Right cardiac atrium (tissue), 5 donors: ENCODE measurements around the gene EARS2. TPM values are rescaled to one million over a fixed set of nuclear protein-coding genes. Genes with fewer than 3 reads are reported as not detected.
A peak's percentile ranks its signal among the peaks of the same experiment; 100 is the strongest.

Experiments
- ATAC-seq, 2 donors: fragments of 200-7000 bp; cut with Tn5 transposase; one replicate each; pipeline versions ENCODE4 v1.8.0 to v1.9.1; 2020; ENCODE audit warnings: moderate library complexity in 2 of 2, mild to moderate bottlenecking in 1 of 2
- DNase-seq, 3 donors: peaks; one replicate each; pipeline ENCODE4 v3.0.0-alpha.2; 2020
- H3K27ac ChIP-seq: one replicate; pipeline ENCODE4 v1.5.1; 2013; ENCODE audit warnings: mild to moderate bottlenecking, low read length, control low read depth, moderate library complexity
- H3K27me3 ChIP-seq: one replicate; pipeline ENCODE4 v1.6.1; 2013; ENCODE audit not compliant: control insufficient read depth, insufficient read depth
- H3K4me1 ChIP-seq: one replicate; pipeline ENCODE4 v1.6.1; 2013; ENCODE audit warnings: low read length; ENCODE audit not compliant: control insufficient read depth, insufficient read depth
- H3K4me3 ChIP-seq: one replicate; pipeline ENCODE4 v1.5.1; 2013; ENCODE audit warnings: low read length, control low read depth
- H3K9me3 ChIP-seq: one replicate; pipeline ENCODE4 v1.6.1; 2013; ENCODE audit warnings: low read length; ENCODE audit not compliant: control insufficient read depth
- WGBS: extraction: QIAGEN DNeasy Blood & Tissue Kit; methylation state at CpG from one replicate; pipeline ENCODE4 v1.1.7; 2013; 5-methylcytosine and 5-hydroxymethylcytosine counted together
- intact Hi-C, 4 donors: fragments of 100-400 bp; cut with DNase I; formaldehyde crosslinking; loops; one replicate each; pipeline versions ENCODE4 v1.11.0 to v1.14.0; 2022 to 2023
- long read RNA-seq, 4 donors: library from polyadenylated mRNA; unstranded; transcript quantifications; one replicate each; pipeline ENCODE4 v2.0.0, GENCODE V29; 2020 to 2021
- polyA plus RNA-seq: library from polyadenylated mRNA; stranded (reverse); fragments of 200-250 nt; gene quantifications from one replicate; pipeline ENCODE4 v1.2.3, GENCODE V29; 2013
- total RNA-seq, 4 donors: library from RNA; stranded (reverse); fragmentation: NEBNext Ultra II Directional; extraction: Animal tissue kit (Norgen Biotek cat#: 25700); gene quantifications; one replicate each; pipeline ENCODE4 v1.2.1, GENCODE V29; 2021
- donor health status: healthy with polysubstance abuse.
- donor health status: DM: no; HTN: yes; CAD: no.
- donor health status: DM: no; HTN: no; CAD: no.
- donor health status: DM: no; HTN: yes; CAD: no; lungs with severe emphysema.
- donor health status: DM: yes; HTN: yes; CAD: no.

EARS2 gene
- total RNA-seq (10 to 100 TPM; 11.0 to 18.2 (median 13.7) TPM), polyA plus RNA-seq (15.9 TPM)
- long read RNA-seq, donor 1, transcript EARS2-207 (10 exons, 3,840 nt): minor isoform, 5 of 67 reads
- long read RNA-seq, donor 1, transcript EARS2-201 (9 exons, 3,961 nt): major isoform, 15 of 67 reads
- long read RNA-seq, donor 1, partial matches to known transcripts: 38 of 67 reads
- long read RNA-seq, donor 1, other reads (novel, unspliced or antisense): 5 of 67 reads
- long read RNA-seq, donor 2, transcript EARS2-201 (9 exons, 3,961 nt): major isoform, 11 of 20 reads
- long read RNA-seq, donor 2, partial matches to known transcripts: 7 of 20 reads
- long read RNA-seq, donor 2, other reads (novel, unspliced or antisense): 0 of 20 reads
- long read RNA-seq, donor 3, transcript EARS2-207 (10 exons, 3,840 nt): minor isoform, 9 of 49 reads
- long read RNA-seq, donor 3, transcript EARS2-201 (9 exons, 3,961 nt): major isoform, 13 of 49 reads
- long read RNA-seq, donor 3, partial matches to known transcripts: 20 of 49 reads
- long read RNA-seq, donor 3, other reads (novel, unspliced or antisense): 3 of 49 reads
- long read RNA-seq, donor 4, transcript EARS2-201 (9 exons, 3,961 nt): major isoform, 5 of 23 reads
- long read RNA-seq, donor 4, partial matches to known transcripts: 10 of 23 reads
- long read RNA-seq, donor 4, other reads (novel, unspliced or antisense): 2 of 23 reads

GRCh38 chr16:23556881-23557778, at the start of gene EARS2, which contains the start of gene UBFD1:
TSS of gene EARS2 (minus strand) at chr16:23557350. CDS start at chr16:23557343, 7 bp downstream.
TSS of gene UBFD1 (plus strand) at chr16:23557727. CDS start at chr16:23557743, 16 bp downstream.
- Histone ChIP-seq H3K4me1 (peaks cover 6% of the 10 kb centered on the region), H3K27ac (peak within 1 kb of the TSS; percentile 61), H3K4me3 (peak within 1 kb of the TSS; percentile 76), H3K27me3 (no peaks in the 10 kb centered on the region), H3K9me3 (no peaks in the 10 kb centered on the region)
- peak; percentile 98 for ATAC-seq
- intact Hi-C loops: loop anchor here in 3 of 4 donors (2.0 to 5.0 kb wide), 2 partner anchors 40 kb away; partner anchors contain the start of gene NDUFAB1 (in 3 of the 3)
- WGBS: 2% methylated on average over 65 of the region's 65 CpGs
- peak; percentile 98 to 99 (median 99) for DNase-seq

GRCh38 chr16:23597003-23597756, 40.0 kb upstream of the EARS2 start:
- Histone ChIP-seq H3K27me3 (no peaks in the 10 kb centered on the region), H3K9me3 (no peaks in the 10 kb centered on the region), H3K27ac (peak overlapping the region; percentile 83), H3K4me3 (no peak overlapping the region), H3K4me1 (peaks cover 3% of the 10 kb centered on the region)
- intact Hi-C loops: loop anchor here in 3 of 4 donors (2.0 to 5.0 kb wide), 2 partner anchors 40 kb away; partner anchors contain the start of genes EARS2 (in 3 of the 3) and UBFD1 (in 3 of the 3)
- peak in 2 of 3 donors; percentile 63 to 69 for DNase-seq
- 73% methylated on average over 11 of the region's 11 CpGs for WGBS
- ATAC-seq: peak; percentile 33 to 68

GRCh38 chr16:23595951-23596720, 39.0 kb upstream of the EARS2 start, which contains the start of gene NDUFAB1:
TSS of gene NDUFAB1 (minus strand) at chr16:23596316. CDS start at chr16:23596290, 26 bp downstream.
- H3K27me3 ChIP-seq: no peaks in the 10 kb centered on the region
- no peaks in the 10 kb centered on the region for H3K9me3 ChIP-seq
- intact Hi-C loops: loop anchor here in 3 of 4 donors (2.0 to 5.0 kb wide), 2 partner anchors 39 kb away; partner anchors contain the start of genes EARS2 (in 3 of the 3) and UBFD1 (in 3 of the 3)
- ATAC-seq (peak; percentile 97 to 98), DNase-seq (peak; percentile 91 to 96 (median 96))
- peak within 1 kb of the TSS; percentile 68 for H3K4me3 ChIP-seq
- peaks cover 3% of the 10 kb centered on the region for H3K4me1 ChIP-seq
- WGBS: 2% methylated on average over 67 of the region's 67 CpGs
- H3K27ac ChIP-seq: peak within 1 kb of the TSS; percentile 83

- DNase-seq (no peak), ATAC-seq (no peak)
- intact Hi-C loops: loop anchor here in 2 of 4 donors (5.0 kb wide), 1 partner anchor 38 kb away; the partner anchor contains the start of genes EARS2 (in 2 of the 2) and UBFD1 (in 2 of the 2)
- Histone ChIP-seq H3K27me3 (no peaks in the 10 kb centered on the region), H3K4me1 (peaks cover 3% of the 10 kb centered on the region), H3K27ac (peak overlapping the region; percentile 76), H3K4me3 (peak overlapping the region; percentile 68), H3K9me3 (no peaks in the 10 kb centered on the region)
- 17% methylated on average over 34 of the region's 34 CpGs for WGBS
These were observed 38.2 kb upstream of the EARS2 start for GRCh38 chr16:23595246-23595950.

- H3K27ac ChIP-seq: peak overlapping the region; percentile 76
- H3K4me1 ChIP-seq: peaks cover 3% of the 10 kb centered on the region
- intact Hi-C loops: no loop called here
- 82% methylated on average over 12 of the region's 12 CpGs for WGBS
- no peaks in the 10 kb centered on the region for H3K27me3 ChIP-seq
- ATAC-seq (peak; percentile 20 to 21), DNase-seq (peak; percentile 33 to 69 (median 61))
- H3K4me3 ChIP-seq: no peak overlapping the region
- no peaks in the 10 kb centered on the region for H3K9me3 ChIP-seq
These were observed 37.0 kb upstream of the EARS2 start for GRCh38 chr16:23594186-23594585.

- no peak overlapping the region for H3K4me3 ChIP-seq
- ATAC-seq (no peak), DNase-seq (no peak)
- no peaks in the 10 kb centered on the region for H3K27me3 ChIP-seq
- H3K4me1 ChIP-seq: no peaks in the 10 kb centered on the region
- no peak overlapping the region for H3K27ac ChIP-seq
- intact Hi-C loops: no loop called here
- H3K9me3 ChIP-seq: no peaks in the 10 kb centered on the region
- WGBS: over 99% methylated on average over 3 of the region's 3 CpGs
These were observed 33.0 kb upstream of the EARS2 start for GRCh38 chr16:23590181-23590580.

- intact Hi-C loops: no loop called here
- 69% methylated on average over 5 of the region's 5 CpGs for WGBS
- H3K27ac ChIP-seq: no peak overlapping the region
- H3K9me3 ChIP-seq: no peaks in the 10 kb centered on the region
- peak in 1 of 2 donors; percentile 22 for ATAC-seq
- peak in 1 of 3 donors; percentile 47 for DNase-seq
- no peaks in the 10 kb centered on the region for H3K27me3 ChIP-seq
- no peaks in the 10 kb centered on the region for H3K4me1 ChIP-seq
- no peak overlapping the region for H3K4me3 ChIP-seq
These were observed 30.6 kb upstream of the EARS2 start for GRCh38 chr16:23587726-23588125.

- 74% methylated on average over 13 of the region's 14 CpGs for WGBS
- no peaks in the 10 kb centered on the region for H3K27me3 ChIP-seq
- no peak overlapping the region for H3K4me3 ChIP-seq
- no peak for DNase-seq
- ATAC-seq: peak; percentile 67 to 73
- H3K9me3 ChIP-seq: no peaks in the 10 kb centered on the region
- H3K27ac ChIP-seq: peak overlapping the region; percentile 50
- intact Hi-C loops: no loop called here
- H3K4me1 ChIP-seq: no peaks in the 10 kb centered on the region
These were observed 27.3 kb upstream of the EARS2 start for GRCh38 chr16:23584186-23585076.
